Keratinocyte (primary cell): ENCODE results near the gene EIF4E1B. TPM values are rescaled to one million over a fixed set of nuclear protein-coding genes. Genes with fewer than 3 reads are reported as not detected.

Experiments
- DNase-seq: peaks from one replicate; pipeline ENCODE4 v3.0.0-alpha.2; 2011; ENCODE audit warnings: low read depth, missing footprints, low spot score
- FAIRE-seq: peaks from 2 replicates; lab custom pipeline; 2011; peaks lifted over from hg19 to GRCh38; lab: Jason Lieb, UNC
- H2AFZ ChIP-seq: 2 replicates; pipeline ENCODE4 v1.6.0; 2012; ENCODE audit warnings: low read length, control low read depth, inconsistent platforms; ENCODE audit not compliant: control insufficient read depth
- H3K27ac ChIP-seq: 2 replicates; pipeline ENCODE4 v1.5.1; 2011; ENCODE audit warnings: low read length; ENCODE audit not compliant: control insufficient read depth, insufficient read depth
- H3K27me3 ChIP-seq: 3 replicates; pipeline ENCODE4 v1.6.0; 2011; ENCODE audit warnings: low read length; ENCODE audit not compliant: control insufficient read depth, insufficient read depth; ENCODE audit errors: extremely low read depth
- H3K36me3 ChIP-seq, 2 experiments: 2 replicates in 1 of 2; 3 replicates in 1 of 2; pipeline ENCODE4 v1.5.1; 2011; ENCODE audit warnings: low read length in 2 of 2, mild to moderate bottlenecking in 1 of 2; ENCODE audit not compliant: control insufficient read depth in 2 of 2, insufficient read depth in 2 of 2; ENCODE audit errors: extremely low read depth in 1 of 2
- H3K4me1 ChIP-seq: 3 replicates; pipeline ENCODE4 v1.5.1; 2011; ENCODE audit warnings: low read length; ENCODE audit not compliant: control insufficient read depth, insufficient read depth; ENCODE audit errors: extremely low read depth
- H3K4me2 ChIP-seq: 3 replicates; pipeline ENCODE4 v1.6.0; 2011; ENCODE audit warnings: low read depth, low read length; ENCODE audit not compliant: control insufficient read depth, insufficient read depth; ENCODE audit errors: extremely low read depth
- H3K4me3 ChIP-seq, 3 experiments: fragments of 200-600 bp in 1 of 3; sonication (generic) in 1 of 3; 2 replicates in 2 of 3; 3 replicates in 1 of 3; pipeline ENCODE4 v1.5.1; 2011 to 2016; ENCODE audit warnings: low read length in 3 of 3, mild to moderate bottlenecking in 3 of 3, control low read depth in 2 of 3, inconsistent platforms in 1 of 3, low read depth in 1 of 3, mixed read lengths in 1 of 3, mixed run types in 1 of 3, moderate library complexity in 1 of 3; ENCODE audit not compliant: control insufficient read depth in 2 of 3, insufficient read depth in 2 of 3; ENCODE audit errors: extremely low read depth in 1 of 3
- H3K79me2 ChIP-seq: 2 replicates; pipeline ENCODE4 v1.6.0; 2012; ENCODE audit warnings: low read length; ENCODE audit not compliant: control insufficient read depth, insufficient read depth
- H3K9ac ChIP-seq: 3 replicates; pipeline ENCODE4 v1.6.0; 2011; ENCODE audit warnings: low read length; ENCODE audit not compliant: control insufficient read depth, insufficient read depth; ENCODE audit errors: extremely low read depth
- H3K9me1 ChIP-seq: 3 replicates; pipeline ENCODE4 v1.6.0; 2011; ENCODE audit warnings: low read length; ENCODE audit not compliant: control insufficient read depth, insufficient read depth; ENCODE audit errors: extremely low read depth
- H3K9me3 ChIP-seq: 2 replicates; pipeline ENCODE4 v1.5.1; 2012; ENCODE audit warnings: low read depth, low read length; ENCODE audit not compliant: control insufficient read depth
- H4K20me1 ChIP-seq: 3 replicates; pipeline ENCODE4 v1.6.0; 2011; ENCODE audit warnings: low read length; ENCODE audit not compliant: control insufficient read depth, insufficient read depth; ENCODE audit errors: extremely low read depth
- CTCF ChIP-seq, 3 experiments: IDR thresholded peaks in 1 of 3; conservative IDR thresholded peaks in 1 of 3; optimal IDR thresholded peaks in 1 of 3; 2 replicates in 2 of 3; 3 replicates in 1 of 3; pipeline versions ENCODE3 to v1.5.1; 2011; ENCODE audit warnings: low read length in 3 of 3, mild to moderate bottlenecking in 3 of 3, moderate library complexity in 2 of 3, control low read depth in 1 of 3, inconsistent platforms in 1 of 3; ENCODE audit not compliant: insufficient read depth in 2 of 3; ENCODE audit errors: extremely low read depth in 1 of 3
- EZH2 ChIP-seq: IDR thresholded peaks from one replicate; pipeline ENCODE4 v1.6.1; 2012; ENCODE audit warnings: inconsistent platforms, mild to moderate bottlenecking, low read length, moderate library complexity
- dilution Hi-C: fragments of 300-500 bp; cut with MboI; formaldehyde crosslinking; loops from one replicate; pipeline ENCODE4 v1.7.0; 2020; ENCODE audit warnings: low sequenced_read_pairs; ENCODE audit not compliant: extremely low pct_ligation_motif_present
- polyA plus RNA-seq, 5 experiments: library from polyadenylated mRNA; depleted of rRNA in 3 of 5; stranded (reverse) in 3 of 5; stranded (forward) in 1 of 5; unstranded in 1 of 5; fragments of >200 nt; gene quantifications; 1 replicate in 1 of 5; 2 replicates in 3 of 5; 3 replicates in 1 of 5; pipeline versions ENCODE4 v1.2.1 to v1.2.3, GENCODE V29; 2011 to 2012; ENCODE audit warnings: missing spikeins in 2 of 5, low read depth in 1 of 5, low replicate concordance in 1 of 5

The EIF4E1B gene
- polyA plus RNA-seq, 1 donor (not counting 4 experiments of a cell fraction or from before 2014, with no cell fraction given), result not detected

DNA sequence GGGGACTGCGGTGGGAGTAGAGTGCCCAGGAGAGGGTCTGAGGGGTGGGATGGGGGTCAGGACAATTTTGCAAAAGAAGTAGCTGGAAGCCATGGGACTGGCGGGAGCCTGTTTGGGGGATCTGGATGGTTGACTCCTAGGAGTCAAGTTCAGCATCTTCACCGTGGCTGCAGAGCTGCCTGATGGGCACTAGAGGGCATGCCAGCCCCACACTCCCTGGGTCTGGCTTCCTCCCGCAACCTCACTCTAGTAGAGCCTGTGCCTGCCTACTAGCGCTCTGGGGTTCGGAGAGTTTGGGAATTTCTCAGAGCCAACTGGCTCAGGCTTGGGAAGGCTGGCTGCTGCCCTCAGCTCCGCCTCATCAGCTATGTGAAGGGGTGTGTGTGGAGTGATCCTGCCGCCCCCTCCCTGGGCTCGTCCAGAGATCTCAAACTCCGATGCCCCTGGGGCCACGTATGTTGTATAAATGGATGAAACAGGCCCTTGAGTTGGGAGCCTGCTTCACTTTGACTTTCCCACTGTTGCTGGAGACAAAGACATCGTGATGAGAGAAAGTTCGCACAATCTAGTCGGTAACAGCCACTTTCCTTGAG, 27.6 kb downstream of the EIF4E1B start:
- Histone ChIP-seq H4K20me1 (peaks cover 7% of the 10 kb centered on the region), H3K4me3 (no peak overlapping the region), H2AFZ (no peak overlapping the region), H3K4me1 (peaks cover 8% of the 10 kb centered on the region), H3K36me3 (peaks cover 0 to 12% of the 10 kb centered on the region in 2 experiments), H3K27ac (no peak overlapping the region), H3K4me2 (no peak overlapping the region), H3K79me2 (no peaks in the 10 kb centered on the region), H3K9me1 (no peaks in the 10 kb centered on the region), H3K9me3 (no peaks in the 10 kb centered on the region), H3K27me3 (no peaks in the 10 kb centered on the region), H3K9ac (no peak overlapping the region)
- DNase-seq, result no peak
- dilution Hi-C loops, result no loop called here
- FAIRE-seq, result peak; percentile 93
- TF ChIP-seq EZH2 (no peak), CTCF (optimal IDR thresholded peaks at IDR 0.05 in 1 of 3, IDR thresholded peaks at IDR 0.05 in 1 of 3, conservative IDR thresholded peaks at IDR 0.05 in 1 of 3; ENCODE audit: extremely low read depth in 1 of 3, insufficient read depth in 2 of 3, low read length in 3 of 3) (peak in 2 of 3 experiments; percentile 90 to 97)

DNA sequence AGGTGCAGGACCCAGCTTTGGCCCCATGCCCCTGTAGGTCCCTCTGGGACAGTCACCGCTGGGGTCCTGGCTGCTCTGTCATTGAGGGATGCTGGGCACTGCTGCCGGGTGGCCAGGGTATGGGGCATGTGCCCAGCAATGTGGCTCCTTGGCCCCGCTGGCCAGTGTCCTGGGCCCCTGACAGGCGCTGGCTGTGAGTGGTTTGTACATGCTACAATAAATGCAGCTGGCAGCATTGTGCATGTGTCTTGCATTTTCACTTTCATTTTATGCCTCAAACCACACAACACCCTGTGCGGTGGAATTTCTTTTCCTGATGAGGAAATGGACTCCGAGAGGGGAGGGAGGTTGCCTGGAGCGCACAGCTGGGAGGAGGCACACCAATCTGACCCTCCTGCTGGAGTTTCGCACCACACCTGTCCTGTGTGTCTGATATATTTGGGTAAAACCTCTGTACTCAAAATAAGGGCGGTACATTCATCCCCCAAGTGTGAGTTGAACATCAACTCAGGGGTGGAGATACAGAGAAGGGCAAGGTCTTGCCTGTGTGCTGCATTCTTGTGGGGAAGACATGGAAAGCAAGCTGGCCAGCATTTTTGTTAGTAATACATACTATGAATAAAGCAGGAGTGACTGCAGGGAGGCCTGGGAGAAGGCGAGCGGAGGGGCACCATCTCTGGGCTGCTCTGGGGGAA, 28.5 kb downstream of the EIF4E1B start:
- Histone ChIP-seq H3K9ac (no peak overlapping the region), H3K9me1 (no peaks in the 10 kb centered on the region), H3K4me1 (no peaks in the 10 kb centered on the region), H3K4me3 (no peak overlapping the region), H3K9me3 (no peaks in the 10 kb centered on the region), H3K79me2 (no peaks in the 10 kb centered on the region), H3K4me2 (no peak overlapping the region), H4K20me1 (peaks cover 3% of the 10 kb centered on the region), H2AFZ (no peak overlapping the region), H3K36me3 (peaks cover 0 to 10% of the 10 kb centered on the region in 2 experiments), H3K27me3 (no peaks in the 10 kb centered on the region), H3K27ac (no peak overlapping the region)
- DNase-seq (no peak), FAIRE-seq (no peak)
- TF ChIP-seq EZH2 (no peak), CTCF (optimal IDR thresholded peaks at IDR 0.05 in 1 of 3, IDR thresholded peaks at IDR 0.05 in 1 of 3, conservative IDR thresholded peaks at IDR 0.05 in 1 of 3; ENCODE audit: extremely low read depth in 1 of 3, insufficient read depth in 2 of 3, low read length in 3 of 3) (no peak)
- dilution Hi-C loops, result no loop called here
